HFFc6 (cell line): ENCODE measurements around the gene GRID1. TPM values are rescaled to one million over a fixed set of nuclear protein-coding genes. Genes with fewer than 3 reads are reported as not detected.

Experiments used
- DNase-seq: peaks from one replicate; pipeline ENCODE4 v3.0.0-alpha.2; 2018
- H3K27ac Mint-ChIP-seq: 2 replicates; pipeline ENCODE4 v1.8.0; 2020; ENCODE audit warnings: mild to moderate bottlenecking, mixed read lengths
- H3K27me3 Mint-ChIP-seq: 2 replicates; pipeline ENCODE4 v1.8.0; 2021; ENCODE audit warnings: mild to moderate bottlenecking, moderate library complexity, mixed read lengths; ENCODE audit not compliant: insufficient read depth
- H3K36me3 Mint-ChIP-seq: 2 replicates; pipeline ENCODE4 v1.8.0; 2021; ENCODE audit warnings: low read depth, mixed read lengths
- H3K4me1 Mint-ChIP-seq: 2 replicates; pipeline ENCODE4 v1.8.0; 2020; ENCODE audit warnings: low read depth, mixed read lengths
- H3K4me3 Mint-ChIP-seq: 2 replicates; pipeline ENCODE4 v1.8.0; 2020; ENCODE audit warnings: mild to moderate bottlenecking, moderate library complexity, mixed read lengths
- H3K9me3 Mint-ChIP-seq: 2 replicates; pipeline ENCODE4 v1.8.0; 2020; ENCODE audit warnings: mild to moderate bottlenecking, mixed read lengths
- total RNA-seq, 6 experiments: library from RNA; stranded (reverse); fragmentation: NEBNext Ultra II Directional; extraction: Animal tissue kit (Norgen Biotek cat#: 25700); gene quantifications; 2 replicates in 1 of 6; 3 replicates in 5 of 6; pipeline ENCODE4 v1.2.3, GENCODE V29; 2021
- TF ChIP-seq, protein P1 (sequence below): fragments of 200-600 bp; sonication (generic); IDR thresholded peaks from 2 replicates; pipeline ENCODE4 v1.5.0; 2021; ENCODE audit warnings: antibody characterized with exemption, mild to moderate bottlenecking

Gene GRID1
- total RNA-seq, 6 experiments from 2014 or later = not detected

GRCh38 chr10:86331861-86332260 is 34.7 kb downstream of the GRID1 start:
- TF ChIP-seq, protein P1, sequence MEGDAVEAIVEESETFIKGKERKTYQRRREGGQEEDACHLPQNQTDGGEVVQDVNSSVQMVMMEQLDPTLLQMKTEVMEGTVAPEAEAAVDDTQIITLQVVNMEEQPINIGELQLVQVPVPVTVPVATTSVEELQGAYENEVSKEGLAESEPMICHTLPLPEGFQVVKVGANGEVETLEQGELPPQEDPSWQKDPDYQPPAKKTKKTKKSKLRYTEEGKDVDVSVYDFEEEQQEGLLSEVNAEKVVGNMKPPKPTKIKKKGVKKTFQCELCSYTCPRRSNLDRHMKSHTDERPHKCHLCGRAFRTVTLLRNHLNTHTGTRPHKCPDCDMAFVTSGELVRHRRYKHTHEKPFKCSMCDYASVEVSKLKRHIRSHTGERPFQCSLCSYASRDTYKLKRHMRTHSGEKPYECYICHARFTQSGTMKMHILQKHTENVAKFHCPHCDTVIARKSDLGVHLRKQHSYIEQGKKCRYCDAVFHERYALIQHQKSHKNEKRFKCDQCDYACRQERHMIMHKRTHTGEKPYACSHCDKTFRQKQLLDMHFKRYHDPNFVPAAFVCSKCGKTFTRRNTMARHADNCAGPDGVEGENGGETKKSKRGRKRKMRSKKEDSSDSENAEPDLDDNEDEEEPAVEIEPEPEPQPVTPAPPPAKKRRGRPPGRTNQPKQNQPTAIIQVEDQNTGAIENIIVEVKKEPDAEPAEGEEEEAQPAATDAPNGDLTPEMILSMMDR = no peak
- peaks cover 12% of the 10 kb centered on the region for H3K27me3 Mint-ChIP-seq
- no peaks in the 10 kb centered on the region for H3K4me1 Mint-ChIP-seq
- H3K27ac Mint-ChIP-seq = no peak overlapping the region
- H3K36me3 Mint-ChIP-seq = no peaks in the 10 kb centered on the region
- H3K9me3 Mint-ChIP-seq = no peaks in the 10 kb centered on the region
- no peak overlapping the region for H3K4me3 Mint-ChIP-seq
- DNase-seq = no peak

DNA sequence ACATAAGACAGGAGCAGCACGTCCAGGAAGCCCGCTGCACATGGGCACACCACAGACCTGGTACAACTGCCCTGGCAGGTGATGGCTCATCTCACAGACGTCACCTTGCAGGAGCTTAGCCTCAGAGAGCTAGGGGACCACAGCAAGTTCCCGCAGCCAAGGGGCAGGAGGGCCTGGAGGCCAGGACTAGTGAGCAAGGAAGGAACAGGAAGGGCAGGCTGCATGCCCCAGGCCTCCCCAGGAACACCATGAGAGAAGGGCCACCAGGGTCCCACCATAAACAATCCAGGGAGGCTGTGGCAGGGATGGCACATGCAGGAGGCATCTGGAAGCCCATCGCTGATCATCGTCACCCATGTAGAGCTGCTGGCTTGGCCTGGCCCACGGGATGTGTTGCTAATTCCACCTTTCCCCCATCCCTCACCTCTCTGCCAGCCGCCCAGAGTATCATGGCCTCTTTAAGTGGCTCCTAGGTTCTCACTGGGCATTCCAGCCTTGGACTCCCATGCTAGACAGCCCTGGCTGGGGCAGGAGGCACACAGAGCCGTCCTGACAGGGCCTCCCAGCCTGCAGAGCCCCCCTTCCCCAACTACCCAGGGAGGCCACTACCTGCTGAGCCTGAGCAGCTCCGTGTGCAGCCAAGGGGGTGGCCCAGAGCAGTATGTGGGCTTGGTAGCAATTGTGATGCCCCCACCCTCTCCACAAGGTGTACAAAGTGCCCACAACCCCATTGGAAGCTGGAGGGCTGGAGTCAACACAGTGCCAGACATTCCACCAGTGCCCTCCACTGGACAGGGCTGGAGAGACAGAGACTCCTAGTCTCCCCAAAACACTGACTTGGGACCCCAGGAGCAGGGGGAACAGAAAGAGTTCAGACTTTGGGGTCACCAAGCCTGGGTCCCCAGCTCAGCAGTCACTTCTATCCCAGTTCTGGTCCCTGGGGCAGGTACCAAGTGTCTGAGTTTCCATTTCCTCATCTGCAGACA is 35.5 kb downstream of the GRID1 start:
- Mint-ChIP-seq H3K27ac (no peak overlapping the region), H3K36me3 (no peaks in the 10 kb centered on the region), H3K27me3 (peaks cover 17% of the 10 kb centered on the region), H3K9me3 (no peaks in the 10 kb centered on the region), H3K4me3 (no peak overlapping the region), H3K4me1 (no peaks in the 10 kb centered on the region)
- TF ChIP-seq, protein P1 = 0 out of 2 replicates have a peak, but pooled peaks have one; percentile 7
- no peak for DNase-seq

GRCh38 chr10:86329896-86330680 is 36.5 kb downstream of the GRID1 start:
- TF ChIP-seq, protein P1 = no peak
- Mint-ChIP-seq H3K9me3 (no peaks in the 10 kb centered on the region), H3K4me3 (no peak overlapping the region), H3K27ac (no peak overlapping the region), H3K36me3 (no peaks in the 10 kb centered on the region), H3K27me3 (peaks cover 16% of the 10 kb centered on the region), H3K4me1 (no peaks in the 10 kb centered on the region)
- DNase-seq = no peak

GRCh38 chr10:86329093-86329710 is 37.4 kb downstream of the GRID1 start:
- H3K27me3 Mint-ChIP-seq = peaks cover 16% of the 10 kb centered on the region
- H3K9me3 Mint-ChIP-seq = no peaks in the 10 kb centered on the region

More at GRCh38 chr10:86329093-86329710, 37.4 kb downstream of the GRID1 start:
- Mint-ChIP-seq H3K4me1 (no peaks in the 10 kb centered on the region), H3K4me3 (no peak overlapping the region), H3K36me3 (no peaks in the 10 kb centered on the region), H3K27ac (no peak overlapping the region)
- TF ChIP-seq, protein P1 = no peak
- DNase-seq = no peak
